Activated CD4-positive, alpha-beta T cell treated with anti-CD3 and anti-CD28 coated beads, Interleukin-2, amount 10 ng/mL, durations not matched to agents 7 days and 5 days (primary cell): Measurements from ENCODE around the gene GNB1. TPM values are rescaled to one million over a fixed set of nuclear protein-coding genes. Genes with fewer than 3 reads are reported as not detected.
A peak's percentile ranks its signal among the peaks of the same experiment; 100 is the strongest.

Experiments
- CTCF ChIA-PET: fragments of 350-600 bp; sonication (Branson Sonifier 250); formaldehyde crosslinking; loops from one replicate; lab custom pipeline; 2021; ENCODE audit warnings: antibody characterized with exemption; lab: Charles Lee
- POLR2A ChIA-PET: fragments of 350-600 bp; sonication (Branson Sonifier 250); formaldehyde crosslinking; loops from one replicate; lab custom pipeline; 2021; ENCODE audit warnings: antibody characterized with exemption; lab: Charles Lee
- DNase-seq: peaks from one replicate; pipeline ENCODE4 v3.0.0-alpha.2; 2020
- H3K27ac Mint-ChIP-seq: one replicate; pipeline ENCODE4 v1.8.0; 2021; ENCODE audit warnings: mild to moderate bottlenecking, moderate library complexity, mixed read lengths
- H3K27me3 Mint-ChIP-seq: one replicate; pipeline ENCODE4 v1.8.0; 2021; ENCODE audit warnings: mixed read lengths
- H3K36me3 Mint-ChIP-seq: one replicate; pipeline ENCODE4 v1.8.0; 2021; ENCODE audit warnings: low read depth, mixed read lengths
- H3K4me1 Mint-ChIP-seq: one replicate; pipeline ENCODE4 v1.8.0; 2021; ENCODE audit warnings: mixed read lengths
- H3K4me3 Mint-ChIP-seq: one replicate; pipeline ENCODE4 v1.8.0; 2021; ENCODE audit warnings: mild to moderate bottlenecking, moderate library complexity, mixed read lengths
- H3K9me3 Mint-ChIP-seq: one replicate; pipeline ENCODE4 v1.8.0; 2021; ENCODE audit warnings: mixed read lengths
- total RNA-seq, 2 experiments: library from RNA; stranded (reverse); gene quantifications; one replicate each; pipeline ENCODE4 v1.2.3, GENCODE V29; 2021

GNB1 gene
- total RNA-seq, 2 experiments from 2014 or later: 368 to 454 TPM

DNA sequence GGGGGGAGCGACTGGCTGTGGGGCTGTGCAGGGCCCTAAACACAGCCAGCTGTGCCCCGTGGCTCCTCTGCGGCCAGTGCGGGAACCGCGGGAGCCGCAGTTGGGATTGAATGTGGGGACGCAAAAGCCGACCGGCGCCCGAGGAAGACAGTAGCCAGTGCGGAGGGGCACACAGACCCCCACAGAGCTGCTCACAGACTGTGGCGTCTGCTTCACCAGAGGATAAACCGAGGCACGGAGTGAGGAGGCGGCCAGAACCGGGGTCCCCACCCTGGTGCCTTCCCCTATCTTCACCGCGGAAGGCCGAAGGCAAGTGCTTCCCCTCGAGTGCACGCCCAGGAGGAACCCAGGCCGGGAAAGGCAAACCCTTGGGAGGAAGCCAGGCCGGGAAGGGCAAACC lies 36.9 kb upstream of the GNB1 start:
- ChIA-PET CTCF (interaction anchor here (1.2 kb wide), 1 partner anchor 9 kb away, joined by 4 read pairs; no protein-coding TSS in a partner anchor), POLR2A (no interaction called here)
- no peaks in the 10 kb centered on the region for H3K4me1 Mint-ChIP-seq
- H3K4me3 Mint-ChIP-seq: no peak overlapping the region
- H3K27ac Mint-ChIP-seq: no peak overlapping the region
- H3K36me3 Mint-ChIP-seq: no peaks in the 10 kb centered on the region
- H3K27me3 Mint-ChIP-seq: no peaks in the 10 kb centered on the region
- H3K9me3 Mint-ChIP-seq: no peaks in the 10 kb centered on the region
- no peak for DNase-seq

DNA sequence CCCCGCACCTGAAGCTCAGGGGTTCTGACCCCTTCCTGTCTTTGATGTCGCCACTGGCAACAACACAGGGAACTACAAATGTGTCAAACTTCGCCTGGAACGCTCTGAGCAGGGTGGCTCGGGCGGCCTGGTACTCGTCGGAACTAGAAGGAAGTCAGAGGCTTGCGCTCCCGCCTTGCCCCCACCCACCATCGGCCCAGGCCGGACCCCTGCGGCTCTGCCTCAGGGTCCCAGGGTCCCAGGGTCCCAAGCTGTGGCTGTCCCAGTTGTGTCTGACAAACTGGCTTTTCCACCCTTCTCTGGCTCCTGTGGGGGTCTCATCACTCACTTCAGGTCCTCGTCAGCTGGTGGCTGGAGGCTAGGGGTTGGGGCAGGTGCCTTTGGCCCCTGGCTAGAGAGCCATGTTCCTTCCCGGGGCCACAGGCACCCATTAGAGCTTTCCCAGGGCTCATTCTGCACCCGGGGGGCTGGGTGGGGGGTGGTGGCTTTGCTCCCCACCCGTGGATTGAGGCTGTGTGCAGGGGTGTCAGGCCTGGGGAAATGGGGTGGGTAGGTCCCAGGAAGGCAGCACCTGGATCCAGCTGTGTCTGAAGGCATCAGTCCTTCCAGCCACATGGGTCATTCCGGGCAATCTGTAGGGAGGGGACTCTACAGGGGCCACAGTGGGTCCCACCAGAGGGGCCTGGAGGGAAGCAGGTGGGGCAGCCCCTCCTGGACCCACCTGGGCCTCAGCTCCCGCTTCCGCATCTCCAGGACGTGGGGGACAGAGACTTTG lies 36.2 kb upstream of the GNB1 start:
- ChIA-PET POLR2A (no interaction called here), CTCF (interaction anchor here (1.2 kb wide), 1 partner anchor 9 kb away, joined by 4 read pairs; no protein-coding TSS in a partner anchor)
- Mint-ChIP-seq H3K4me1 (no peaks in the 10 kb centered on the region), H3K27me3 (no peaks in the 10 kb centered on the region), H3K36me3 (no peaks in the 10 kb centered on the region), H3K27ac (no peak overlapping the region), H3K9me3 (no peaks in the 10 kb centered on the region), H3K4me3 (no peak overlapping the region)
- DNase-seq: no peak

DNA sequence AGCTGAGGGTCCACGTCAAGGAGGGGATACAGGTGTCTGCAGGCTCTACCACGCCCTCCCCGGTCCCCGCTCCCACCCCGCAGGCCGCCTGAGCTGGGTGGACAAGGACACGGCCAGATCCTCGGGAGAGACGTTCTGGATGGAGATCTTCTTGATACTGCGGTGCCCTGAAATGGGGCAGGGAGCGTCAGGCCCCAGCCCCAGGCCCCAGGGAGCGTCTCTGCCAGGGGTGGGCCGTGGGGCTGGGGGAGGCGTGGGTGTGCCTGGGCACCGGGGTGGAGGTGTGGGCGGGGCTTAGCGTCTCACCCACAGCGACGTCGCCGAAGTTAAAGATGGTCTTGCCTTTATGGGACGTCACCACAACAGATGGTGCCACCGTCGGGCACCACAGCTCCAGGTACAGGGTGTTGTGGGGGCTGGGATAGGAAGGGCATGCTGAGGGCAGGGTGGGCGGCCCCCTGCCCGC lies 35.5 kb upstream of the GNB1 start:
- no peak for DNase-seq
- Mint-ChIP-seq H3K36me3 (no peaks in the 10 kb centered on the region), H3K27me3 (no peaks in the 10 kb centered on the region), H3K4me3 (no peak overlapping the region), H3K27ac (no peak overlapping the region), H3K4me1 (no peaks in the 10 kb centered on the region), H3K9me3 (no peaks in the 10 kb centered on the region)
- CTCF ChIA-PET: no interaction called here
- POLR2A ChIA-PET: no interaction called here

DNA sequence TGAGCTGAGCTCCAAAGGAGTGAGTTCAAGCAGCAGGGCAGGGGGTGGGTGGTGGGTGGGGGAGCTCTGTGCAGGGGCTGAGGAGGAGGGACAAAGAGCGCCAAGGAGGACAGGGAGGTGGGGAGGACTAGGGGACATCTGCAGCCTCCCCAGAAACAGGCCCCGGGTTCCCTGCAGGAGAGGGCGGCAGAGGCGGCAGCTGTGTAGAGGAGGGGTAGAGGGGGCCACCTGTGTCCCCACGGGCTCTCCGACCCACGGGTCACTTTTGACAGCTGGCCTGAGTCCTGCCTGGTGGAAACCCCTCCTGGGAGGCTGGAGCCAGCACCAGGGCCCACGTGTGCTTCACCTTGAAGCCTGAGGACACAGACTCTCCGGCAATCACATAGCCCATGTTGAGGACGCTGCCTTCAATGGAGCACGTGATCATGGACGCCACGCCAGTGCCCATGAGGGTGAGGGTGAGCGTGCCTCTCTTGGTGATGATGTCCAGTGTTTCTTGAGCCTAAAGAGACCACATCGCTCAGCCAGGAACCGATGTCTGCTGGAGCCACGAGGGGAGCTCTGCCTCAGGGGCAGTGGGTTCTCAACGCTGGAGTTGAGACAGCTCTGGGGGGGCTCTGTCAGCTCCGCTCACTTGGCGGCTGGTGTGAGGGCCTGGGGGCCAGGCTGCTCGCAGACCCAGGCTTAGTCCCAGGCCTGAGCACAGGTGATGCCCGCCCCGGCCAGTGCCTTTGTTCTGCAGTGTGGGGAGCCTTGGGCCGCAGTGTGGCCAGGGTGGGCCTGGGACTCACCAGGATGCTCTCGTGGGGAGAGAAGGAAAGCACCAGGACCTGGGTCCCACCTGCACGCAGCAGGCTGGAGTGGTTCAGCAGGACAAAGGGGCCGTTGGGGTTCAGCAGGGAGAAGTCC lies 34.8 kb upstream of the GNB1 start:
- no peak overlapping the region for H3K4me3 Mint-ChIP-seq
- H3K27ac Mint-ChIP-seq: no peak overlapping the region
- no peaks in the 10 kb centered on the region for H3K4me1 Mint-ChIP-seq
- ChIA-PET POLR2A (no interaction called here), CTCF (no interaction called here)
- DNase-seq: no peak
- no peaks in the 10 kb centered on the region for H3K27me3 Mint-ChIP-seq
- H3K36me3 Mint-ChIP-seq: no peaks in the 10 kb centered on the region
- no peaks in the 10 kb centered on the region for H3K9me3 Mint-ChIP-seq

DNA sequence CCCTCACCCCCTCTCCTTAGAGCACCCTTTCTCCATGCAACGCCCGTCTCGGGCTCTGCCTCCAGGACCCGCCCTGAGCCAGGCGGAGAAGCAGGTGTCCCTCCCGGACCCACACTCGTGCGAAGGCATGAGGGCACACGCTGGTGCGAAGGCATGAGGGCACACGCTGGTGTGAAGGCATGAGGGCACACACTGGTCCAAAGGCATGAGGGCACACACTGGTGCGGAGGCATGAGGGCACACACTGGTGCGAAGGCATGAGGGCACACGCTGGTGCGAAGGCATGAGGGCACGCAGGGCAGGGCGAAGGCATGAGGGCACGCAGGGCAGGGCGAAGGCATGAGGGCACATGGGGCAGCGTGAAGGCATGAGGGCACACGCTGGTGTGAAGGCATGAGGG lies 34.0 kb upstream of the GNB1 start:
- no peaks in the 10 kb centered on the region for H3K9me3 Mint-ChIP-seq
- ChIA-PET CTCF (no interaction called here), POLR2A (no interaction called here)
- H3K36me3 Mint-ChIP-seq: no peaks in the 10 kb centered on the region
- H3K27me3 Mint-ChIP-seq: no peaks in the 10 kb centered on the region
- DNase-seq: no peak
- H3K4me3 Mint-ChIP-seq: no peak overlapping the region
- H3K27ac Mint-ChIP-seq: no peak overlapping the region
- H3K4me1 Mint-ChIP-seq: peaks cover 4% of the 10 kb centered on the region

DNA sequence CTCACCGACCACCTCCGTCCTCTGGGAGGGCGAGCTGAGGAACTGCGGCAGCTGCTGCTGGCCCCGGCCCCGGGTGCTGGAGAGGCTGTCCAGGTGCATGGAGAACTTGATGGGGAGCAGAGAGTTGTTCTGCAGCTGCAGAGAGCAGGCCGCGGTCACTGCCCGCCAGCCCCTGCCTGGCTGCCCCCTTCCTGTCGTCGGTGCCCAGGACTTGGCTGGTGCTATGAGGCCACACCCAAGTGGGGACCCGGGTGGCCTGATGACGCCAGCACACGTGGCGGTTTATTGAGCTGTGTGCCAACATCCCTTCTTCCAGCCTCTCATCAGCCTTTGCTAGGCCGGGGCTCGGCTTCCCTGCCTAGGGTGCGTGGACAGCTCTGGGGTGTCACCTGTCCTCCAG lies 33.5 kb upstream of the GNB1 start:
- peaks cover 6% of the 10 kb centered on the region for H3K4me1 Mint-ChIP-seq
- H3K27ac Mint-ChIP-seq: no peak overlapping the region
- CTCF ChIA-PET: interaction anchor here (1.5 kb wide), 1 partner anchor 120 kb away, joined by 5 read pairs; no protein-coding TSS in a partner anchor
- H3K27me3 Mint-ChIP-seq: no peaks in the 10 kb centered on the region
- H3K36me3 Mint-ChIP-seq: no peaks in the 10 kb centered on the region
- DNase-seq: no peak
- H3K4me3 Mint-ChIP-seq: no peak overlapping the region
- POLR2A ChIA-PET: no interaction called here
- H3K9me3 Mint-ChIP-seq: no peaks in the 10 kb centered on the region

DNA sequence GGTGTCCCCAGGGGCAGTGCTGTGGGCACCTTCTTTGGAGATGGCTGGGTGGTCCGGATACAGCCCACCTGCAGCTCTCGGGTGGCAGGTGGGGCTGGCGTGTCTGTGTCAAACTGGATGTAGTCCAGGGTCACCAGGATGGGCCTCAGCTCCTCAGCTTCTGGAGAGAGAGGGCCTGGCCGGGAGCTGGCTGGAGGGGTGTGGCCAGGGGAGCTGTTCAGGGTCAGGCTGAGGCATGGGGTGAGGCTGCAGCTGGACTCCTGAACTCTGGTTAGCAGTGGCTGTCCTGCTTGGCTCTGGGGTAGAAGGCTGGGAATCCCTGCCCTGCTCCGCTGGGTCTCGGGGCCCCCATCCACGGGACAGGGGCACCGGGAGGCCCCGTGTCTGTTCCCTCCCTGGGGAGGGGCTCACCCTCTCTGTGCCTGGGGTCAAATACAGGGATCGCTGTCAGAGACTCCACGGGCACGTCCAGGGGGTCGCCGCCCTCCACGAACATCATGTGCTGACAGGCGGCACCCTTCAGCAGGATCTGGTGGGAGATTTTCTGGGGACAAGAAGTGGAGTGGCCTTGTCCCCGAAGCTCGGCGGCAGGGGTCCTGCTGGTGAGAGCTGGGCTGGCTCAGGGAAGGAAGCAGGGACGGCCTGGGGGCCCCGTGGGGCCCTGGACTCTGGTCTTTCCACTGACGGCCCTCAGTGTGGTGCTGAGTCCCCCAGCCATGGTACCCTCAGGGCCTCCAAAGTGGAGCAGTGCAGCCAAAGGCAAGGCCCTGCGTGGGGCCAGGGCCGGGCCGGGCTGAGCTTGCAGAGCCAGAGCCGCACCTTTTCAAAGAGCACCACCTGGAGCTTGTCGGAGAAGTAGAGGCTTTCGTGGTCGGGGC lies 32.3 kb upstream of the GNB1 start:
- H3K9me3 Mint-ChIP-seq: no peaks in the 10 kb centered on the region

DNA sequence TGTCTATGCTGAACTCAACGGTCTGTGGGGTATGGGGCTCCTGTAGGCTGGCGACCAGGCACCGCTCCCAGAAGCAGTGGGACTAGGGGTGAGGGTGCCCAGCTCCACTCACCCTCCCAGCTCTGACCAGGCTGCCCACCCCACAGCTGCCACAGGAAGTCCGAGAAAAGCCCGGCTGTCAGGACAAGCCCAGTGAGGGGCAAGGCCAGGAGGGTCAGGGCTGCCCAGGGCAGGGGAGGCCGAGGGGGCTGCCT lies 31.7 kb upstream of the GNB1 start:
- Mint-ChIP-seq H3K9me3 (no peaks in the 10 kb centered on the region), H3K27me3 (no peaks in the 10 kb centered on the region), H3K4me1 (peaks cover 11% of the 10 kb centered on the region), H3K4me3 (no peak overlapping the region), H3K27ac (no peak overlapping the region), H3K36me3 (no peaks in the 10 kb centered on the region)
- DNase-seq: no peak
- ChIA-PET POLR2A (no interaction called here), CTCF (interaction anchor here (1.4 kb wide), 1 partner anchor 37 kb away, joined by 3 read pairs; no protein-coding TSS in a partner anchor)

More for the DNA sequence above, 32.3 kb upstream of the GNB1 start:
- H3K27me3 Mint-ChIP-seq: no peaks in the 10 kb centered on the region
- no peak overlapping the region for H3K4me3 Mint-ChIP-seq
- ChIA-PET CTCF (interaction anchor here (1.4 to 1.5 kb wide), 2 partner anchors 37 to 122 kb away, joined by 3 to 5 read pairs; no protein-coding TSS in a partner anchor), POLR2A (no interaction called here)
- no peak for DNase-seq
- H3K27ac Mint-ChIP-seq: no peak overlapping the region
- H3K4me1 Mint-ChIP-seq: peaks cover 9% of the 10 kb centered on the region
- no peaks in the 10 kb centered on the region for H3K36me3 Mint-ChIP-seq

DNA sequence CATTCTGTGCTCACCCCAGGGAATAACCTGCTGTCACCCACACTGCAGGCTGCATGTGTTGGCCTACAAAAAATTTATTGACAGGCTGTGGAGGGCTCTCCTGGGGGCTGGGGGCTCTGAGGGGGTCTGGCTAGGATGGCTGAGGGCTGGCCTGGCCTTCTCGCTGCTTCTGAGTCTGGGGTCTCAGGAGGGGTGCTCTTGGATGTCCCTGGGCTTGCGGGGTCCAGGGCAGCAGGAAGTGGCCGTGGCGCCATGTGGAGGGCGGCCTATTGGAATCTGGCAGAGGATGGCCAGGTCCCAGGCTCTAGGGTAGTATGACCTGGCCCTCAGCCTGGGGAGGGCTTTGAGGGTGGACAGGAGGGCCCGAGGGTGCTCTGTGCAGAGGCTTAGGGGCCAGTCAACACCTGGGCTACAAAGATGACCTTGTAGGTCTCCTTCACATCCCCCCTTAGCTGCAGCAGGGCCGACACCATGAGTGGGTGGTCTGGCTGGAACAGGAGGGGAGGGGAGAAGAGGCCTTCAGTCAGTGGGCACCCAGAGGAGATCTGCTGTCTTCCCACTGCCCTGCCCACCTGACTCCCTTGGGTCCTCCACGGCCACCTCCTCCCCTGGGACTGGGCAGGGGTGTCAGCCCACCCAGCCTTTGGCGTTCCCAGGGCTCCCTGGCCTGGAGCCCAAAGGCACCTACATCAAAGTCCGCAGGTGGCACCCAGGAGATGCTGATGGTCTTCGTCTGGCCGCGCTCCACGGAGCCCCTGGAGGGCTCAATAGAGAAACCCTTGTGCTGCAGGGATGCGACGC lies 31.2 kb upstream of the GNB1 start:
- Mint-ChIP-seq H3K4me1 (peaks cover 11% of the 10 kb centered on the region), H3K27me3 (no peaks in the 10 kb centered on the region), H3K27ac (no peak overlapping the region), H3K4me3 (no peak overlapping the region), H3K9me3 (no peaks in the 10 kb centered on the region), H3K36me3 (no peaks in the 10 kb centered on the region)
- POLR2A ChIA-PET: no interaction called here
- CTCF ChIA-PET: interaction anchor here (1.4 to 2.0 kb wide), 2 partner anchors 13 to 38 kb away, joined by 3 to 9 read pairs; no protein-coding TSS in a partner anchor
- no peak for DNase-seq

DNA sequence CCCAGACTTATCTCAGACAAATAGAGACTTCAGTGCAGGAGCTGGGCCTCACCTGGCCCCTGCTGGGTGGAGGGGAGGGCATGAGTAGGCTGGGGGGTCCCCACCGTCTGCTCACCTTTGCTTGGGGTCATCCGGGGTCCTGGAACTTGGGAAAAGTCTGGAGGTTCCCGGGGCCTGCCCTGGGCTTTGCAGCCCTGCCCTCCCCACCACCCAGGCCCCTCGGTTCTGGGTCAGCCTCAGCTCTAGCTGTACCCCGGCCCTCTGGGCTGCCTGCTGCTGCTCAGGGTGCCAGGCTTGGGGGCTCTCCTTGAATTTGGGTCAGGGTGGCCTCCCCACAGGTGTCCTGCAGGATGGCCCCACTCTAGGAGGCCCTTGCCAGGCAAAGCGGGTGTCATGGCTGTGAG lies 30.6 kb upstream of the GNB1 start:
- no peak for DNase-seq
- Mint-ChIP-seq H3K27me3 (no peaks in the 10 kb centered on the region), H3K4me1 (peaks cover 11% of the 10 kb centered on the region), H3K36me3 (no peaks in the 10 kb centered on the region), H3K9me3 (no peaks in the 10 kb centered on the region), H3K4me3 (no peak overlapping the region), H3K27ac (peak overlapping the region; percentile 13)
- CTCF ChIA-PET: interaction anchor here (1.4 to 2.0 kb wide), 2 partner anchors 12 to 38 kb away, joined by 3 to 9 read pairs; no protein-coding TSS in a partner anchor
- POLR2A ChIA-PET: no interaction called here

DNA sequence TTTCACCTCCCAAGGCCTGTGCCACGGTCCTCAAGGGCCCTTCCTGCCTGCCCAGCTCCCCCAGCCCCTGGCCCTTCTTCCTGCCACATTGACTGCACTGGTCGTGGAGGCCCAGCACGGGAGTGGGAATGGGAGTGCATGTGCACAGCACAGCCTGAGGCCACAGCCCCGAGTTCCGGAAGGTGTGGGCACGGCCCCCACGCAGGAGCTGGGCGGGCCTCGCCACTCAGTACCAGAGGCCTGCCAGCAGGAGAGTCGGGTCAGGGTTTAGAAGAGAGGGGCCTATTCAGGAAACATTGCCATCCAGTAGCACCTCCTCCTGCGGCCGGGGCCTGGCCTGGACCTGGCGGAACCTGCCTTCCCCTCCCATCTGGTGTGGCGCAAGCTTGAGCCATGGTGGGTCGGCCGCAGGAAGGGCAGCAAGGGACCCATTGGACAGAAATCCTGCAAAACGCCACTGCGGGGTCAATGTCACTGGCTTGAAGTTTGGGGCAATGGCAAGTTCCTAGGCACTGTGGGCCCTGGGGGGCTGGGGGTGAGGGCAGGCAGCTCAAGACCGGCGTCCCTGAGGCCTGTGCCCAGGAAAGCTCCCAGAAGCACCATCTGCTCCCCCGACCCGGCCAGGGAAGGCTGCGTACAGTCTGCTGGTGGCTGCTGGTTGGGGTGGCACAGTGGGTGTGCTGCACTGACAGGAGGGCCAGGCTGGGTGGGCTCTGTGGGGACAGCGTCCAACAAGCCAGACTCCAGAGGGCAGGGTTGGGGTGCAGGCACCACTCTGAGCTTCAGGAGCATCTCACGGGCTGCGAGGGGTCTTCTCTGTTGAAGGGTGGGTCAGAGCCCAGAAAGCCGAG lies 29.9 kb upstream of the GNB1 start:
- H3K9me3 Mint-ChIP-seq: no peaks in the 10 kb centered on the region
- H3K4me3 Mint-ChIP-seq: no peak overlapping the region
- ChIA-PET POLR2A (no interaction called here), CTCF (interaction anchor here (0.8 to 2.0 kb wide), 2 partner anchors 9 to 12 kb away, joined by 3 to 9 read pairs; no protein-coding TSS in a partner anchor)
- DNase-seq: no peak
- no peaks in the 10 kb centered on the region for H3K36me3 Mint-ChIP-seq
- peaks cover 11% of the 10 kb centered on the region for H3K4me1 Mint-ChIP-seq
- peak overlapping the region; percentile 13 for H3K27ac Mint-ChIP-seq
- H3K27me3 Mint-ChIP-seq: no peaks in the 10 kb centered on the region
